SH-SY5Y (cell line): Measurements from ENCODE around the gene AMBRA1.

Experiments
- GATA2 ChIP-seq: IDR thresholded peaks from 2 replicates; pipeline ENCODE4 v1.6.1; 2011; ENCODE audit warnings: mild to moderate bottlenecking, low read depth, low read length
- GATA3 ChIP-seq: IDR thresholded peaks from 2 replicates; pipeline ENCODE4 v1.6.1; 2011; ENCODE audit warnings: low read depth, mild to moderate bottlenecking, low read length, moderate library complexity

- TF ChIP-seq GATA2 (no peak), GATA3 (no peak)
Observed at GRCh38 chr11:46444305-46444704, 149.5 kb downstream of the AMBRA1 start.
